ENCODE measurements around the gene FOXK2.

- no peak for TF ChIP-seq EZH2phosphoT487 (IDR thresholded peaks at IDR 0.05; ENCODE audit: low read depth, severe bottlenecking, unreplicated experiment)
- TF ChIP-seq, protein P1, sequence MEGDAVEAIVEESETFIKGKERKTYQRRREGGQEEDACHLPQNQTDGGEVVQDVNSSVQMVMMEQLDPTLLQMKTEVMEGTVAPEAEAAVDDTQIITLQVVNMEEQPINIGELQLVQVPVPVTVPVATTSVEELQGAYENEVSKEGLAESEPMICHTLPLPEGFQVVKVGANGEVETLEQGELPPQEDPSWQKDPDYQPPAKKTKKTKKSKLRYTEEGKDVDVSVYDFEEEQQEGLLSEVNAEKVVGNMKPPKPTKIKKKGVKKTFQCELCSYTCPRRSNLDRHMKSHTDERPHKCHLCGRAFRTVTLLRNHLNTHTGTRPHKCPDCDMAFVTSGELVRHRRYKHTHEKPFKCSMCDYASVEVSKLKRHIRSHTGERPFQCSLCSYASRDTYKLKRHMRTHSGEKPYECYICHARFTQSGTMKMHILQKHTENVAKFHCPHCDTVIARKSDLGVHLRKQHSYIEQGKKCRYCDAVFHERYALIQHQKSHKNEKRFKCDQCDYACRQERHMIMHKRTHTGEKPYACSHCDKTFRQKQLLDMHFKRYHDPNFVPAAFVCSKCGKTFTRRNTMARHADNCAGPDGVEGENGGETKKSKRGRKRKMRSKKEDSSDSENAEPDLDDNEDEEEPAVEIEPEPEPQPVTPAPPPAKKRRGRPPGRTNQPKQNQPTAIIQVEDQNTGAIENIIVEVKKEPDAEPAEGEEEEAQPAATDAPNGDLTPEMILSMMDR (IDR thresholded peaks at IDR 0.05; ENCODE audit: poor library complexity), result no peak
Observed at GRCh38 chr17:82608816-82609215, 89.3 kb downstream of the FOXK2 start.
